HG02763 (cell line): ENCODE data around the gene COMMD3.
"Not testable (repeated sequence)": the region's sequence is repeated elsewhere in the genome, so short reads cannot be mapped to it uniquely, and the experiment has no call there.

Experiments used
- ATAC-seq: cut with Tn5 transposase; IDR thresholded peaks from one replicate; pipeline ENCODE4 v1.9.1; 2021; ENCODE audit warnings: mild to moderate bottlenecking, moderate library complexity; ENCODE audit not compliant: unreplicated experiment

Gene COMMD3

GRCh38 chr10:22316286-22317075 lies at the start of gene COMMD3:
COMMD3 (plus strand) TSS chr10:22316388; CDS start chr10:22316418, 30 bp downstream.
- ATAC-seq: peak; percentile 72

DNA sequence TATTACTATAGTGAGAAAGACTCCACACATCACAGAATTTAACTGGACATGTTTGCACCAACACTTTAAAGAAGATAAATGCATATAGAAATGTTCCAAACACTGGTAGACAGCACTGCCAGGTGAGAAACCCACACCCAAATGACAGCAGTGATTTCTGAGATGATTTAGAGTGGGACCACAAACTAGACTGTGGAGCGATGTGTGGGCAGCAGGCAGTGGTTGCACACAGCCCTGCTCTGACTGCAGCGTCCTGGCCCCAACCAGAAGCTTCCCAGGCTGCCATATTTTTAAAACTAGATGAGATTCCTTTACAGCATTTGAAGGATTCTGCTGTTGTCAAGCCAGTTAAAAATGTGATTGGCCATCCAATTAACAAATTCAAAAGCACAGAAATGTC lies 47.7 kb upstream of the COMMD3 start:
- ATAC-seq: no peak

GRCh38 chr10:22271786-22272185 lies 44.4 kb upstream of the COMMD3 start:
- ATAC-seq: no peak

GRCh38 chr10:22278441-22278782 lies 37.8 kb upstream of the COMMD3 start:
- ATAC-seq: no peak

DNA sequence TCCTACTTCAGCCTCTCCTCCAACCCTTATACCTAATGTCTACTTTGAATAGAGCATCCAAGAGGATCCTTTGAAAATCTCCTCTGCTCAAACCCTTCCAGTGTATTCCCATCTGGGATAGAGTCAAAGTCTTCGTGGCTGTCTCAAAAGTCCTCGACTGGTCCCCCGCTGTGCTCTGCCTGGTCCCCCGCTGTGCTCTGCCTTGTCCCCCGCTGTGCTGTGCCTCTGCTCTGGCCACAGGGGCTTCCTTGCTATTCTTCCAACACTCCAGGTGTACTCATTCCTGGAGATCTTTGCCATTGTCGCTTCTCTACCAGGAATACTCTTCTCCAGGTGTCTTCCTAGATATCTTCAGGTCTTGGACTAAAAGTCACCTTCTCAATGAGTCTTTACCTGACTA lies 36.1 kb upstream of the COMMD3 start:
- ATAC-seq: no peak

DNA sequence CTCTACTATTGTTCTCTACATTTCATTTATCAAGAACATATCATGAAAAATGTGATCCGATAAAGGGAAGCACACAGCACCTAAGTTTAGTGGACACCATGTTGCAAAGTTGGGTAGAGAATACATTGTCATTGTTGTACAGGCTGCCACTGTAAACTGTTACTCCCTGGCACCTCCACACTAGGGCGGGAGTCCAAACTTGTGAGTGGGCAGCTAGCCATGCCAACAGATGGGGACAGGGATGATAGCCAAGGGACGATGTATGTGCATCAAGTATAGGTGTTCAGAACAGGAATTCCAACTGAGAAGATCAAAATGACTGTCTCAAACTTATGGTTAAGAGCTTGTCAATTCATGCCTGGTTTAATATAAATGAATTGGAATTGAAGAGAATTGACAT lies 31.1 kb upstream of the COMMD3 start:
- ATAC-seq: no peak

DNA sequence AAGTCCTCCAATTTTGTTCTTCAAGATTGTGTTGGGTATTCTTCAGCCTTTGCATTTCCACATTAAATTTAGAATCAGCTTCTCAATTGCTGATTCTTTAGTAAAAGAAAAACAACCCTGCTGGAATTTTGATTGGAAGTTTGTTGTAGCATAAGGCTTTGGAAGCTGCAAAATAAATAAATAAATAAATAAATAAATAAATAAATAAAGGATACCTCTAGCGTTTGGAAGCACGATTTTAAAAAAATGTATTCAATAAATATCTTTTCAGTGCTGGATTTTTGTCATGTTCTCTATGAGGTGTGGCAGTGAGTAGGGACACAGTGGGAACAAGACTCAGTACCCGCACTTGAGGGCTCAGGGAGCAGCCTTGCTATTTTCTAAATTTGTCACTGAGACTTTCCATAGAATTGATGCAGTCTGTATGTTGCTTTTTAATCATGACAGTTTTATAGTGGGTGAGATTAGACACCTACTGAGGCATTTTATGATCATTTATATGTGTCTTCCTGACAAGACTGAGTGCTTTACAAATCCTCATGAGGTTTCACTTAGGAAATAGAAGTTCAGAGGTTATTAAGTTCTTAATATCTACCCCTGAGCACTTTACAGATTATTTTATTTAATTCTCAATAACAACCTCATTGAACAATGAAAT lies 22.3 kb upstream of the COMMD3 start:
- ATAC-seq: no peak

DNA sequence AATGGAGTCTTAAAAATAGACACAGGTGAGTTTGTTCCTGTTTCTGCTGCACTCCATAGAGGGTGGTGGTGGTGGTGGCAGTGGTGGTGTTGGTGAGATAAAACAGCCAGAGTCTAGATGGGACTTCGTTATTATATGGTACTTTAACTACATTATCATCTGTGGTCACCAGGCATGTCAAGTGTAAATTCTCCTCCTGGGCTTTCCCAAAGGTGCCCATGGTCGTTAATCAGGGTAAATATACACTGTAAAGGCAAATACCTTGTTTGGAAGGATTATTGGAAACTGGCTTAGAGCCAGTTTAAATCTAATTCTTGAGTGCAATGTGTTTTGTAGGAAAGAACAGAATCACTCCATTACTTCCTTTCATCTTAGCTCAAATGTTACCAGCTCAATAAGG lies 21.5 kb upstream of the COMMD3 start:
- no peak for ATAC-seq

- no peak for ATAC-seq
Observed at GRCh38 chr10:22301193-22301592, 15.0 kb upstream of the COMMD3 start.

DNA sequence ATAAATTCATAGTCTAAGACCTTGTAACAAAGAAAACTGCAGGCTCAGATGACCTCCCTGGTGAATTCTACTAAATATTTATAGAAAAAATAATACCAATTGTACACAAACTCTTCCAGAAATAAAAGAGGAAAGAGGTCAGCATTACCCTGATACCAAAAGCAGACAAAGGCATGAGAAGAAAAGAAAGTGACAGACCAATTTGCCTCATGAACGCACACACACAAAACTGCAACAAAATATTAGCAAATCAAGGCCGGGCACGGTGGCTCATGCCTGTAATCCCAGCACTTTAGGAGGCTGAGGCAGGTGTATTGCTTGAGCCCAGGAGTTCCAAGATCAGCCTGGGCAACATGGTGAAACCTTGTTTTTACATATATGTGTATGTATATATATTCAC lies 12.7 kb upstream of the COMMD3 start:
- ATAC-seq: no peak

DNA sequence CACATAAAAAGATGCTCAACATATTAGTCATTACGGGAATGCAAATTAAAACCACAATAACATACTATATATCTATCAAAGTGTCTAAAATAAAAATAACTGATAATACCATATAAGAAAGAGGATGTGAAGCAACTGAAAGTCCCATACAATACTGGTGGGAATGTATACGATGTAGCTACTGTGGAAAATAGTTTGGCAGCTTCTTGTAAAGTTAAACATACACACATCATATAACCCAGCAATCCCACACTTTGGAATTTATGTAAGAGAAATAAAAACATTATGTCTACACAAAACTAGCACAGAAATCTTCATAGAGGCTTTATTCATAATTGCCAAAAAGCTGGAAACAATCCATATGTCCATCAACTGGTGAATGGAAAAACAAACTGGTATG lies 10.5 kb upstream of the COMMD3 start:
- ATAC-seq: no peak

- ATAC-seq: peak; percentile 86
Observed at GRCh38 chr10:22308390-22308789, 7.8 kb upstream of the COMMD3 start.

DNA sequence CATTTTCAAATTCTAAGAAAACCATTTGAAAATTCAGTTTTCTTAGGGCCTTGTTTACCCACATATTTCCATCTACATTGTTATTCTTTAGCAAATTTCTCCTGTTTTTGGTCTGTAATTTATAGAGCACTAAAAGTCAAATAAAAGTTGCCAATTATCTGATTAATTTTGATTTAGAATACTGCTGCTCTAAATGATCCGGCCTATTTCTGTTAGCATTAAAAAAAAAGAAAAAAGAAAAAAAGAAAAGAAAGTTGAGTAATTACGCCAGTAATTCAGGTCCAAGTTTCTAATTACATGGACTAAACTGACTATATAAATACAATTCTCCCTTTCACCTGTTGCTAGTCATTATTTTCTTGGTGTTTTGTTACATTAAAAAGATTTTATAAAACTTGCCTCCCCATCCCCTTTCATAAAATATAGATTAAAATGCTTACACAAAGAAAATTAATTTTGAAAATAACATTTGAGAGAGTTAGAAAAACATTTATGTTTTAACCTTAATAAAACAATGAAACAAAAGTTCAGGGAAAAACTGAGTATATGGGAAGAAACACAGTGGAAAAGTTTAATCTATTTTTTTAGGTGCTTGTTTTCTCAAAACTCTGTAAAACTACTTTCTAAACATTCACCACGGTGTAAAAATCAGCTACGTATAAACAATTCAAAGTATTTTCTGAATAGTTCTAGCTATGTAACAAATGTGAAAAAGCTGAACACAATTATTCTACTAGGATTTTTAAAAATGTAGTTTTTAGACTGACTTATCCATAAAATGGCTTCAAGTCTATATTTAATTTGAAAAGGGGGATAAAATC lies 6.8 kb upstream of the COMMD3 start:
- ATAC-seq: no peak

- ATAC-seq: not testable (repeated sequence)
Observed at GRCh38 chr10:22310012-22310411, 6.2 kb upstream of the COMMD3 start.

DNA sequence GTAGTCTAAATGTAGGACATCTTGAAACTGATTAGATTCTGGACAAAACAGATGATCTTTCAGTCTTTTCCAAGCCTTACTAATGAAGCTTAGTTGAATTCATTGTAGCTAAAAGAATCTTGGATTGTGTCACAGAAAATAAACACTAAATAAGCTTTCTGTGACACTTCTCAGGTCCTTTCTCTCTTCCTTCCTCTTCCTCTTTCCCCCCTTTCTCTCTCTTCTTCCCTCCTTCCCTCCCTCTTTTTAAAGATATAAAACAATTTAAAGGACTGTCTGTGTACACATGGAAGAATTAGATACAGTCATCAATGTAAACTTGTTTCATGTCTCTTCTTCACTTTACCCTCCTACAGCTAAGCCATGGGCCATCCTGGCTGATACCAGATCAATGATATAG lies 5.3 kb upstream of the COMMD3 start:
- no peak for ATAC-seq

- no peak for ATAC-seq
Observed at GRCh38 chr10:22314852-22315251, 1.3 kb upstream of the COMMD3 start.

- ATAC-seq: peak; percentile 19
Observed at GRCh38 chr10:22315455-22316285, 518 bp upstream of the COMMD3 start.

- ATAC-seq: peak; percentile 10
Observed at GRCh38 chr10:22317076-22317370, 835 bp downstream of the COMMD3 start.

DNA sequence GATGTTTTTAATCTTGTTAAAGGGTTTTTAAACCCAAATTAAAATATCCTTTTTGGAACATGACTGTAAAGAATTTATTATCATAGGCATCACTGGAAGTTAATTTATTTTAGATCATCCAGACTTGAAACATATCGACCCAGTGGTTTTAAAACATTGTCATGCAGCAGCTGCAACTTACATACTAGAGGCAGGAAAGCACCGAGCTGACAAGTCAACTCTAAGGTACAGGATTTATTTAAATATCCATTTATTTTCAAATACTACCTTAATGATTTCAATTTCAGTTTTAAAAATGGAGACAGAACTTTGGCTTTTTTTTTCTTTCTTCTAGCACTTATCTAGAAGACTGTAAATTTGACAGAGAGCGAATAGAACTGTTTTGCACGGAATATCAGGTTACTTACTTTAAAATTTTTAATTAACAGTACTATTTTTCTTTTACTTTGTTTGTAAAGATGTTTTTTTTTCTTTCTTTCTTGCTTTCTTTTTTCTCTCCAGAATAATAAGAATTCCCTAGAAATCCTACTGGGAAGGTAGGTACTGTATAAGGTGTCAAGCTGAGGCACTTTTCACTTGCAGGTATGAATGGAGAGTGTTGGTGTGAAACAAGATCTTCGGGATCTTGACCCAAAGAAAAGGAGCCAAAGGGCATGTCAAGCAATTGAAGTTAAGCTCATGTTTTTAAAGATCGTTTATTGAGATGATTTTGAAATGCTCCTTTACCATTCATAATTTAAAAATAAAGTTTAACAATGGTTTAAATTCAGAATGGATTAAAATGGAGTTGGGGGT lies 1.8 kb downstream of the COMMD3 start:
- ATAC-seq: no peak

GRCh38 chr10:22318772-22319171 lies 2.6 kb downstream of the COMMD3 start:
- no peak for ATAC-seq
